HG03066 (cell line): ENCODE measurements around the gene MPC2.
"Not testable (repeated sequence)": the region's sequence is repeated elsewhere in the genome, so short reads cannot be mapped to it uniquely, and the experiment has no call there.

Experiments used
- ATAC-seq: cut with Tn5 transposase; IDR thresholded peaks from one replicate; pipeline ENCODE4 v1.9.1; 2021; ENCODE audit warnings: low read depth; ENCODE audit not compliant: unreplicated experiment

MPC2 gene

DNA sequence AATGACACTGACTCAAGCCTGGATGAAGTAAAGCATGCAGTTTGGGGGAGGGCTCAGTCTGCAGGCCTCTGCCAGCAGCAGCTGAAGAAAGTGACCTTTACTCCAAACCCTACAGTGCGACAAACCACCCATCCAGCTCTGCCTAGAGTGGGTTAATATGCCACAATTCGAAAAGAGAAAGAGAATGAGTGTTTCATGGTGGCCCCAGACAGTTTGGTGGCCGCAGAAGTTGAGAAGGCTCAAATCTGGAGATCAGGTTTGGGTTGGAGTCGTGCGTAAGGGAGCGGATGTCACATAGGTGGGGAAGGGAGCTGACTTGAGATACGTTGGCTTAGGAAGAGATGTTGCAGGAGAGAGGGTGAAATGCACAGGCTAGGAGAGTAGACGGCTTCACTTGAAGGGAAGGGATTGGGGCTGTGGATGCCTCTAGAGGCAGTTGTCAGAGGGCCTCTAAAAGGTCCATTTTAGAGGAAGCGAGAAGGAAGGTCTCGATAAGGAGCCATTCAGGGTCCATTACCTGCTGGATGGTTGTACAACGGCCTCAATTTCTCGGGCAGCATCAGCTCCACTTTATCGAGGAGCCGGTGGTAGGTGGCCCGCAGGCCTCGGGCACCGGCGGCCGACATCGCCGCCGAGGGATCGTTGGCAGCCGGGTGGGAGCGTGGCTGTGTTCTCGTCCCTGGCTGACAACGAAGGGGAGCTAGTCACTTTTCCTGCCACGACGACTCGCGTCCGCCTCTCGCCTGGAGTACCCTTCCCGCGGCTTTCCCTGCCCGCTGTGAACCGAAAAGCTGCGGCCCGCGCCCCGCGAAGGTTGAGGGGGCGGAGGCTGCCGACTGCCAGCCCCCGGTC, 1.4 kb downstream of the MPC2 start:
- peak; percentile 2 for ATAC-seq

DNA sequence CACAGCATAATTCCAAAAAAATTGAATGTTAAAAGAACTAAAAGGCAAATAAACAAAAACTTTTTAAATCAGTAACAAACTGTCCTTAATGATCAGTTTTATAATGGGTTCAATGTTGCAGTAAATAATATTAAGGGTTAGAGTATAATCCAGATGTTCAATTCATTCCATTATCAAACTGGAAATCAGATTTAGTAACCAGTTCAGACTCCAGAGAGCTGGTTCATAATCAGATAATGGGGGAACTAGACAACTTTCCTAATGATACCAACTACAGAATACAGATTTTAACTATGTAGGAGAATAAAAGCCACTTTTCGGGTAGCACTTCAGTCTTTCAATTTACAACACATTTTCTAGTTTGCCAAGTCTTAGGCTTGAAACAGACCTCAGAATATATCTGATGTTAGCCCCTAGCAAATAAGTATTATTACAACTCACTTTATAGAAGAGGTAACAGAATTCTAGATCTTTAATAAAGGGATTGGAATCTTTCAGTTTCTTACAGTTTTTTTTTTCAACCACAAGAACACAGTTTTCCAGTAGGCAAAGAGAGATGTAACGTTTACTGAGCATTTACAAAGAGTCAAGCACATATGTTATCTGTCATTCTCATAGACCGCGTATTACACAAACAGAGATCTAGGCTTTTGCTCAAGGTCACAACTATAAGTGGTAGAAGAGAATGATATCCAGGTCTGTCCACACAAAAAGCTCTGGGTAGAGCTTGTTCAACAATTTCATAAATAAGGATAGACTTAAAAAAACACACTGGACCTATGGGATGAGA, 2.3 kb downstream of the MPC2 start:
- no peak for ATAC-seq

DNA sequence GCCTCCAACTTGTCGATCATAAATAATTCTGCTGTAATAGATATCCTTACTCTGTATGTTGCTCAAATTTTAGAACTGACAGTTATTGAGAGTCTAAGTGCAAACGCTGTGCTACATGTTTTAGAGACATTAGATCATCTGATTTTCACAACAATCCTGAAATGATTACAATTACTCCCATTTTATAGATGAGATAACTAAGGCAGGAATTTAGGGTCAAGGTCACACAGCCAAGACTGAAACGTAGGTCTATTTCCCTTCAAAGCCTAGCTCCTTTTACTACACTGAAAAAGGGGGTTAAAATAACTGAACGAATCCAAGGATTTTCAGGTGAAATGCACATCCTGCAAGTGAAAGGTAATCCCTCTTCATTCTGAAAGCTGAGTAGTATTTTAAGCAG, 3.1 kb downstream of the MPC2 start:
- ATAC-seq, result no peak

DNA sequence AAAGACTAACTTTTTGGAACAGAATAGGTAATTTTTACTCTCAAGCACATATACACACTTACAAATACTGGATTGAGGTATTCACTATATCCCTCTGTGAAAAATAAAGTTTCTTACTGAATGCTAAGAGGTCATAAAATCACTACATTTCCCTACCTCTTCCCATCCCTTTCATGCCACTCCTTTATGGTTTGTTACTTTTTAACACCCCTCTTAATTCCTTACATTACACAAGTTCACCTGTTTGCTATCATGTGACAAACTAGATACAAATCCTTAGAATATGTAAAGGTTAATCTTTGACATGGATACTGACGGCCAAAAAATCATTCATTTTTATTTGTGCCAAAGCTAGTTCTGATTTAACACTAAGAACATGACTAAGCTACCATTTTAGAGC, 7.1 kb downstream of the MPC2 start:
- no peak for ATAC-seq

DNA sequence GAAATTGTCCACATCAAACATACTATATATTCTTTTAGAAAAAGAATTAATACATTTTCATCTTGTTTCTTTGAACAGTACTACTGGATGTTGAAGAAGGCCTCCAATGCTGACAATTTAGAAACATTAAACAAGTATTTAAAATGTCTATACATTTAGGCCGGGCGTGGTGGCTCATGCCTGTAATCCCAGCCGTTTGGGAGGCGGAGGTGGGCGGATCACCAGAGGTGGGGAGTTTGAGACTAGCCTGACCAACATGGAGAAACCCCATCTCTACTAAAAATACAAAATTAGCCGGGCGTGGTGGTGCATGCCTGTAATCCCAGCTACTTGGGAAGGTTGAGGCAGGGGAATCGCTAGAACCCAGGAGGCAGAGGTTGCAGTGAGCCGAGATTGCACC, 8.0 kb downstream of the MPC2 start:
- not testable (repeated sequence) for ATAC-seq

DNA sequence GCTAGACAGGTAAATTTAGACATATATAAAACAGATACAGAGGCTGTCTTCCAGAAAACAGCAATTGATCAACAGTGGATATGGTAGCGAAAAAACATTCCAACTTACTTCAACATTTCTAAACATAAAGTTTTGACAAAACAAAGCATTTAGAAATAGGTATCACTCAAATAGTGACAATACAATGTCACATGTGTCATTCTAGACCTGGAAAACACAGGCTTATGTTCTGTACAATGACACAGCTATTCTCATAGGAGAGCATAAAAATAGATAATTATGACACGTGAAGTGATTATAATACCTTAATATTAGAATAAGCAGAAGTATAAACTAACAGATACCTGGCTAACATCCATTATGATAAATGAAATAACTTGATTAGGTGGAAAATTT, 8.4 kb downstream of the MPC2 start:
- no peak for ATAC-seq

DNA sequence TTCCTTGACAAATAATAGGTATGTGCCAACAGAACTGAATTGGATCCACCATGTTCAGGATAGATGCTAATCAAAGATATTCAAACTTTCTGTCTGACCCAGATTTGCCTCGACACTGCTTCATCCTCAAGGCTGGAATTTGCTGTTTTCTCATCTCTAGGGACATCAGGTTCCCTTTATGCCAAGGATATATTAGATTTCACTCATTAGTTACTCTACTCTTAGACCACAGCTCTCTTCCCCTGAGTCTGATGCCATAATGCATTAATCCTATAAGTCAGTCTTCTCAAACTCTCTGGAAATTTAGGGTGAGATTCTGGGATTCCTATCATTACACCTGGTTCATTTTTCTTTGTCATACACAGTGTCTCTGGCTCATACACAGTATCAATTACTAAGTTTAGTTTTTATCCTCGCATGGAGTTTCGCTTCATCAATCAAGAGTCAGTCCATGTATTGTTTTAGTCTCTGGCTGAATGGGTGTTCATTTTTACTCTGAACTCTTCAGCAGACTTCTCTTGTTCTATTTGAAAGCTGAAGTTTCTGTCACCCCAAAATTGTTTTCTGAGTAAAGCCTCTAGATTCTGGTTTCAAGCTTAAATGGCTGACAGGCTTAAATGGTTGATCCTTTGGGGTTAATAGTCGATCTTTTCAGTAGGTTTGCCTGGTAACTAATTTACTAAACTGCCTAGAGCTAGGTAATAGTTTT, 9.7 kb downstream of the MPC2 start:
- ATAC-seq, result no peak

DNA sequence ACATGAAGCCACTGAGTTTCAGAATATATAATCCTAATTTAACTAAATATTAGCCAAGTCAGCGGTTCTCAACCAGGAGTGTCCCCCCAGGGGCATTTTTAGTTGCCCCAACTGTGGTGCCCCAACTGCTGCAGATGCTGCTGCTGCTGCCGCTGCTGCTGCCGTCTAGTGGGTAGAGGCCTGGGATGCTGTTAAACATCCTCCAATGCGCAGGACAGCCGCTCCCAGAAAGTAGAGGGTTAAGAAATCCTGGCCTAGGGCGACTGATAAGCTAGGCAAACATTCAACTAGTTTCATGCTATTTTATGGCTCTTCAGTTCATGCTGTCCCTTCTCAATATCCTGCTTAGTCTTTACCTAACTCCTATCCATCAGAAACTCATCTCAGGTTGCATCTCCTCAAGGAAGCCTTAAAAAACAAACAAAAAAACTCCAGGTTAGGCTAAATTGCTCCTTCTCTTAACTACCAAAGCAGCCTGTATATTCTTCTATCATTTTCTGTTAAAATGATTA, 10.3 kb downstream of the MPC2 start:
- no peak for ATAC-seq

DNA sequence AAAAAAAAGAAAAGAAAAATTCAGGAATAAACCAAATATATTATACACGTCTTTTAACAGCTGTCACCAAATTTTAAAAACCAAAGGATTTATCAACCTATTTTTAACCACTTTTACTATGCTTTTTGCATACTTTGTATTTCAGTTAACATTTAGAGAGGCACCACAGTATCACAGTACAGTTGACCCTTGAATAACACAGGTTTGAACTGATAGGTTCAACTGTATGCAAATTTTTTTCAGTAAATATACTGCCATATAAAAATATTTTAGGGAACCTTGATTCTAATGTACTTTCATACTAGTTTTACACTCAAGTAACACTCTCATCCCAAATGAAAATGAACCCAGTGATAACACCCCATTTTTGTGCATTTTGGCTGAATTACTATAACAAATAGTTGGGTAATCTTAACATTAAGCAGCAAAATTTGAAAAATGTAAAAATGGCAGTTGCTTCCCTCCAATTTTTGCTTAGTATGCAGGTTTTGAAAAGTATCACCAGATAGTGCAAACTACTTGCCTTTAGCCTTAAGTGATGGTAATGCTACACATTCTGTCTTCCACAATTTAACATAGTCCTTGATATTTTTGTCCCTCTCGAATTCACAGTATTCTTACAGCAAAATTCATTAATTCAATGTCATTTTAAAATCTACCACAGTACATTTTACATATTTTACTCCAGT, 12.2 kb downstream of the MPC2 start:
- no peak for ATAC-seq

DNA sequence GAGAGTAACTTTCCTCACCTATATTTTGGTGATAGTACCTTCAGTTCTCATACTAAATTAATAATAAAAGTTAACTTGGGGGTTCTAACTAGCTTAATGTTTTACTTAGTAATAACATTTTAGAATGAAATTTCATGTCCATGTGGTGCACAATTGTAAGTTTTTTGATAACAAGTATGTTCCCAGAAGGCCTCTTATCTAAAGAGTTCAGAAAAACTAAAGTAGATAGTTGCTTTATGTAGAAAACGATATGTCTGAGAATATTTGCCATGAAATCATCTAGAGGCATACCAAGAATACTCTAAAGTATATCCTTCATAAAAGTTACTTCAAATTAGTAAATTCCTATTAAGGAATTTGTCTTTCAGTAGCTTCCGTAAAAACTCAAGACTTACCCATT, 12.8 kb downstream of the MPC2 start:
- no peak for ATAC-seq

DNA sequence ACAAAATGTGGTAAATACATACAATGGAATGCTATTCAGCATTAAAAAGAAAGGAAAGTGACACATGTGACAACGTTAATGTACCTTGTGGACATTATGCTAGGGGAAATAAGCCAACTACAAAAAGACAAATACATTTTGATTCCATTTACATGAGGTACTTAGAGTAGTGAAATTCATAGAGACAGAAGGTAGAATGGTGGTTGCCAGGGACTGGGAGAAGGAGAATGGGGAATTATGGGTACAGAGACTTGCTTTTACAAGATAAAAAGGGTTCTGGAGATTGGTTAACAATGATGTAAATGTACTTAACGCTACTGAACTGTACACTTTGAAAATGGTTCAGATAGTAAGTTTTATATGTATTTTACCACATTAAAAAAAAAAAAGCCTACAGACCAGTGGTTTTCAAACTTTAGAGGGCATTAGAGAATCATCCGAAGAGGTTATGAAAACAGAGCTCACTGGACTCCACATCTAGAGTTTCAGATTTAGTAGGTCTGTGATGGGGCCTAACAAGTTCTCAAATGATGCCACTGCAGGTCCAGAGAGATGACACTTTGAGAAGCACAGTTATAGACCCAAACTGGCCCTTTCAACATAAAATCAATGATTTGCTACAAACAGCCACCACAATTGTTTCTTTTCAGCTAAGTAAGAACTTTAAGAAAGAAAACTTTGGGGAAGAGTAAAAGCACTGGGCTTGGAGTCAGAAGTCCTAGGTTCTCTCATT, 13.4 kb downstream of the MPC2 start:
- ATAC-seq, result no peak

DNA sequence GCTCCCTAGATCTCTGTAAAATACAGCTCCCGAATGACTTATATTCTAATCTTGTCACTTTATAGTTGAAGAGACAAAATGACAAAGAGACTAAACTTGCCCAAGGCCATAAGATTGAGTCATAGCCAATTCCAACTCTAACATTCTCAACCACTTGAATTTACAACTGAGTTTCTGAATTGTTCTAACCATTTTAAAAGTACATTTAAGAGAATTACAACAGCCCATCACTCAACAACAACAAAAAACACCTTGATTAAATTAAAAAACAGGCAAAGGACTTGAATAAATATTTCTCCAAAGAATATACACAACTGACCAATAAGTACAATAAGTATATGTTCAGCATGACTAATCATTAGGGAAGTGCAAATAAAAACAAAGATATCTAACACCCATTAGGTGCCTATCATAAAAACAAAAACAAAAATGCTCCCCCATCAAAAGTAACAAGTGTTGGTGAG, 14.2 kb downstream of the MPC2 start:
- ATAC-seq, result no peak

DNA sequence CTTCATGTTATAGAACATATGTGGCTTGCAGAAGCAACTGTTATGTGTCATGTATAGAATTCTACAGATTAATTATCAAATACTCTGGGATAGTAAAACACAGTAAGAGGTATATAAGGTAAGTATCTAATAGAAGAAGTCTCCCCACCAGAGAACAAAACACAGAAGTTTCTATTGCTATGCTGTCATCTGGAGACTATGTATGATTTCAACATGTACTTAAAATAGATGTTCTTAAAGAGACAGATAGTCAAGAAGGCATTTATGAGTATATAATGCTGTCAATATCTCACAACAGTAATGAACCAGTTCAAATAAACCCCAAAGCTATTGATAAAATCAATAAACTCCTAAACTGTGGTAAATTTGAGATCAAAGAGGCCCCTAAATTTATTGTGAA, 14.8 kb downstream of the MPC2 start:
- ATAC-seq, result no peak

DNA sequence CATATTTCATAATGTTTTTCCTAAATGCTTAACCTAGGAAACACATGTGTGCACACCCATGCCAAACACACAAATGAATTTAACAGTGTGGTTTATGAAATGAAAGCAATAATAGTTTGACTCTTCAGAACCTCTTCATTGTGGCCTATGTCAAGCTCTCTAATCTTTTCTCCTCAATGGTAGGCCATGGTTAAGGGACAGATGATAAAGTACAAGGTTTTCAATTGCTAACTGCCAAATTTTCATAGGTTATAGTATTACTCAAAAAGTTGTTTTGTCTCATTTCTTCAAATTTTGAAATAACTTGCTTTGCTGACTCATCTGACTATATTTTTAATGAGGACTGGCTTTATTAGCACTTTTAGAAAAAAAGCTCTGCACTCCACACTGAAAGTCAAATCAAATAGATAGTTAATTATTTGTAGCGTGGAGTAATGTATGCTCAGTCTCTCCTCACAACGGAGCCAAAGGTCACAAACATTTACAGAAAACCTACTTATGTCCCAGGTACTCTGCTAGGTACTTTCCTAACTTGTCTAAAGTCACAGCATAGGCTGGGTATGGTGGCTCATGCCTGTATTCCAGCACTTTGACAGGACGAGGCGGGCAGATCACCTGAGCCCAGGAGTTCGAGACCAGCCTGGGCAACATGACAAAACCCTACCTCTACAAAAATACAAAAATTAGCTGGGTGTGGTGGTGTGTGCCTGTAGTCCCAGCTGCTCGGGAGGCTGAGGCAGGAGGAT, 19.9 kb downstream of the MPC2 start:
- no peak for ATAC-seq

DNA sequence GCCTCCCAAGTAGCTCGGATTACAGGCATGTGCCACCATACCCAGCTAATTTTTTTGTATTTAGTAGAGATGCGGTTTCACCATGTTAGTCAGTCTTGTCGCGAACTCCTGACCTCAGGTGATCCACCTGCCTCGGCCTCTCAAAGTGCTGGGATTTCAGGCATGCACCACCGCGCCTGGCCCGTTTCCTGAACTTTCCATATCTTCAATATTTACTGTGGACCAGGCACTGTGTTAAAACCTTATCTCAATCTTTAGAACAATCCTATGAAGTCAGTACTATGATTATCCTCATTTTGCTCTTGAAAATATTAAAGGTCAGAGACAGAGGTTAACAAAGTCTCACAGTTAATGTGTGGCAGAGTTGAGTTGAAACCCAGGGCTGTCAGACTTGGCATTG, 21.3 kb downstream of the MPC2 start:
- ATAC-seq, result no peak

DNA sequence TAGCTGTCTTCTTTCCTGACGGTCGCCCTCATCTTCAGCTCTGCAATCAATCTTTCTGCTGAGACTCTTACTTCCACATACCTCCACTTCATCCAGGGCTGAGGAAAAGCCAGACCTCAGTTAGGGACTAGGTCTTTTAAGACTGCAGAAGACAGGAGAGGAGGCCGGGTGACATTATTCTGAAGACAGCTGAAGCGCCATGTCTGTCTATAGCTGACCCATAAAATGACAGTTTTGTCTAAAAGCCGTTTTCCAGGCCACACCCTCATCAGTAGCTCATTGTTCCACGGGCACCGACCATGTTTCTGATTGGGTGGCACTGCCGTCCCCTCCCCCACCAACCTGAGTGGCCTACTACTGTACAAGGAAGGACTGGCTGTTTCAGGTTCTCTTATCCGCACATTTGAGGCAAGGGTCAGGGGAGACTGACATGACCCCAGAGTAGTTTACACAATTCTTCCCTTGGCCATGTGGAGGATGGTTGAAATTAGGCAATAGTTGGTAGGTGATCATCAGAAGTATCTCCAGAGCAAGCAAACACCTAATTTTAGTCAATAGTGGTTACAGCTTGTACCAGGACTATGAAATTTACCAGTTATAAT, 22.9 kb downstream of the MPC2 start, which contains the start of gene ADCY10:
Gene ADCY10, minus strand, starts transcription at position 240 of the 602 bp plus-strand sequence. CDS start 8,994 bp downstream, outside the sequence.
- ATAC-seq, result no peak

DNA sequence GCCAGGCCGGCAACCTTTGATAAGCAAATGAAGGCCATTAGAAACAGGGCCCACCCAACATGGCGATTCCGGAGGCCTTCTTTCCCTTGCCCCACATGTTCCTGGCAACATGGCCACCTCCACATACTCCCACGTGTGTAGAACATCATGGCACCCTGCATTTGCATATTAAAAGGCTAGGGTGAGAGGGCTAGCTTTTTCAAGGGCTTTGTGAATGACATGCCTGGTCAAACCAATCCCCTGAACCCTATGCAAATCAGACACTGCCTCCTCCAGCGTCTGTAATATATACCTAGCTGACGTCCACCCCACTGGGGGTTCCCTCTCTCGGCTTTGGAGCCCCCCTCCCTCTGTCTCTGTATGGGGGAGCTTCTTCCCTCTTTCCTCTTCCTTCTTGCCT, 24.6 kb downstream of the MPC2 start:
- ATAC-seq, result no peak

DNA sequence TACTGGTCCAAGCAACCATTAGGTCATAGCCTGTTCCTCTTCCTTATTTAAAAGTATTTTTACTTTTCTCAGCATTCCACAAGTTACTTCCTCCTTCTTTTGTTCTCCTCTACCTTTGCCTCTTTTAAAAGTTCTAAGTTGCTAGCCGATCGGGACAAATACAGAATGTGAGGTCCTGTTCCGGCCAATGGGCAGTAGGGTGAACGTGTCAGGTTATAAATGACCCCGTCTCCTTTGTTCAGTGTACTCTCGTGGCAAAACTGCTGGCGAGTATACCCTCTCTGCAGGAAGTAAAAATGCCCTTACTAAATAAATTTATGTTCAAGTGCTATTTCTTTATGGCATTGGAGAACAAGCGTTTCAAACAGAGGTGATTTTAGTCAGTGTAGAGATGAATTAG, 25.5 kb downstream of the MPC2 start:
- ATAC-seq, result no peak

DNA sequence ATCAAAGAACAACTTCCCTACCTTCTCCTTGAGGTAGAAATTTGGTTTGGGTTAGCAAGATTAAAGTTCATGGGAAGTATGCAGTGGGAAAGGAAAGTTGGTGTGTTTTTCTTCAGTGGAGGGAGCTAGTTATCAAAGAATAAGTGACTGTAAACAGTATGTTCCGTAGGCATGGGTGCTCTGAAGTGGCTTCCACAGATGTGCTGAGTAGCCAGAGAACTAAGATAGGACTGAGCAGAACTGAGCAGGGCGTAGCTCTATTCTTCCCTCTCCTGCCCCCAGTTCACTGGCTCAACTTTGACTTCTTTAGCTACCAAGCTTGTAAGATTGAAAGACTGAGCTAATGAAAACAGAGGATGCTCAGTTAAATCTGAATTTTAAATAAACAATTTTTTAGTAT, 26.3 kb downstream of the MPC2 start:
- ATAC-seq, result no peak
